GM12878 (cell line): ENCODE results near the gene UACA. TPM values are rescaled to one million over a fixed set of nuclear protein-coding genes. Genes with fewer than 3 reads are reported as not detected.

Experiments used
- ATAC-seq: fragments of 200-7000 bp; cut with Tn5 transposase; 3 replicates; pipeline ENCODE4 v1.9.1; 2020; ENCODE audit warnings: mild to moderate bottlenecking, moderate library complexity
- BruUV-seq: library from RNA; stranded (reverse); fragments of 400-500 nt; replicated peaks from 2 replicates; lab custom pipeline; 2021; lab: Mats Ljungman, UMichigan
- CTCF ChIA-PET: fragments of 300-600 bp; sonication (Branson Sonifier 250); formaldehyde crosslinking; extraction: SDS; loops from one replicate; lab custom pipeline; 2021; ENCODE audit warnings: inconsistent platforms; lab: Yijun Ruan, JAX
- POLR2A ChIA-PET: fragments of 350-600 bp; formaldehyde crosslinking; extraction: SDS; loops from one replicate; lab custom pipeline; 2021; ENCODE audit warnings: inconsistent platforms; lab: Charles Lee
- RAD21 ChIA-PET: fragments of 300-600 bp; sonication (Branson Sonifier 250); formaldehyde crosslinking; loops from one replicate; lab custom pipeline; 2023; ENCODE audit warnings: antibody characterized with exemption; ENCODE audit not compliant: unreplicated experiment; lab: Charles Lee
- SMC1A ChIA-PET: fragments of 300-600 bp; sonication (Branson Sonifier 250); formaldehyde crosslinking; loops from one replicate; lab custom pipeline; 2023; ENCODE audit not compliant: unreplicated experiment, uncharacterized antibody; lab: Charles Lee
- DNase-seq: peaks from one replicate; pipeline ENCODE4 v3.0.0-alpha.2; 2011; ENCODE audit warnings: low read depth, low spot score
- FAIRE-seq: peaks from 3 replicates; lab custom pipeline; 2011; peaks lifted over from hg19 to GRCh38; lab: Jason Lieb, UNC
- H2AFZ ChIP-seq: 2 replicates; pipeline ENCODE4 v1.6.0; 2011; ENCODE audit warnings: low read depth, low read length, control low read depth; ENCODE audit not compliant: control insufficient read depth
- H3K27ac ChIP-seq: 2 replicates; pipeline ENCODE4 v1.5.1; 2011; ENCODE audit warnings: control low read depth; ENCODE audit not compliant: control insufficient read depth, insufficient read depth
- H3K27me3 ChIP-seq, 2 experiments: replicated peaks in 1 of 2; 2 replicates each; pipeline versions ENCODE4 v1.6.0 to v1.6.1; 2011; ENCODE audit warnings: low read length in 1 of 2; ENCODE audit not compliant: control insufficient read depth in 2 of 2, insufficient read depth in 2 of 2
- H3K36me3 ChIP-seq, 2 experiments: 2 replicates each; pipeline ENCODE4 v1.5.1; 2011; ENCODE audit warnings: low read length in 1 of 2; ENCODE audit not compliant: control insufficient read depth in 2 of 2, insufficient read depth in 2 of 2
- H3K4me1 ChIP-seq: 2 replicates; pipeline ENCODE4 v1.6.1; 2011; ENCODE audit warnings: mild to moderate bottlenecking, low read length, moderate library complexity, mixed read lengths; ENCODE audit not compliant: control insufficient read depth, insufficient read depth
- H3K4me2 ChIP-seq: 2 replicates; pipeline ENCODE4 v1.6.0; 2011; ENCODE audit warnings: control low read depth; ENCODE audit not compliant: control insufficient read depth, insufficient read depth
- H3K4me3 ChIP-seq: fragments of 200-600 bp; sonication (generic); 2 replicates; pipeline ENCODE4 v1.5.1; 2016
- H3K79me2 ChIP-seq: 2 replicates; pipeline ENCODE4 v1.6.0; 2011; ENCODE audit warnings: low read length; ENCODE audit not compliant: control insufficient read depth, insufficient read depth
- H3K9ac ChIP-seq: 2 replicates; pipeline ENCODE4 v1.8.0; 2011; ENCODE audit warnings: low read length, control low read depth, mixed read lengths; ENCODE audit not compliant: control insufficient read depth, insufficient read depth
- H3K9me3 ChIP-seq: replicated peaks from 3 replicates; pipeline ENCODE4 v1.5.1; 2011; ENCODE audit warnings: mild to moderate bottlenecking, low read length; ENCODE audit not compliant: control insufficient read depth, insufficient read depth
- H4K20me1 ChIP-seq: 2 replicates; pipeline ENCODE4 v1.6.0; 2011; ENCODE audit not compliant: control insufficient read depth, insufficient read depth
- ASH2L ChIP-seq: fragments of 300-600, 200-600 bp; sonication (generic); IDR thresholded peaks from 2 replicates; pipeline ENCODE4 v1.6.1; 2017; ENCODE audit warnings: low read depth, mild to moderate bottlenecking, borderline replicate concordance
- BRCA1 ChIP-seq: IDR thresholded peaks from 2 replicates; pipeline ENCODE4 v1.6.1; 2011; ENCODE audit warnings: low read depth, low read length, improper control_type of control experiment
- CREM ChIP-seq: IDR thresholded peaks from 2 replicates; pipeline ENCODE4 v1.6.1; 2014; ENCODE audit warnings: antibody characterized with exemption, low read depth
- DPF2 ChIP-seq: fragments of 450-650 bp; IDR thresholded peaks from 2 replicates; pipeline ENCODE4 v1.6.1; 2017; ENCODE audit warnings: mild to moderate bottlenecking
- HDAC6 ChIP-seq: fragments of 200-600 bp; sonication (generic); IDR thresholded peaks from one replicate; pipeline ENCODE4 v1.8.0; 2017; ENCODE audit warnings: antibody characterized with exemption; ENCODE audit not compliant: unreplicated experiment
- MEF2B ChIP-seq: fragments of 450-650 bp; IDR thresholded peaks from 2 replicates; pipeline ENCODE4 v1.6.1; 2018; ENCODE audit warnings: mild to moderate bottlenecking, moderate library complexity; ENCODE audit not compliant: partially characterized antibody, poor library complexity, severe bottlenecking
- RBBP5 ChIP-seq: fragments of 200-600 bp; sonication (generic); conservative IDR thresholded peaks from 2 replicates; pipeline ENCODE4 v1.6.1; 2016
- TARDBP ChIP-seq: IDR thresholded peaks from 2 replicates; pipeline ENCODE4 v1.6.1; 2016; ENCODE audit warnings: borderline replicate concordance
- TCF12 ChIP-seq: IDR thresholded peaks from 2 replicates; pipeline ENCODE4 v1.6.1; 2011; ENCODE audit warnings: low read depth, mild to moderate bottlenecking, low read length
- WGBS: methylation state at CpG from one replicate; pipeline ENCODE4 v1.1.6; 2016; ENCODE audit warnings: low lambda C conversion rate; ENCODE audit not compliant: insufficient replicate concordance, insufficient coverage; ENCODE audit errors: missing lambda C conversion rate; 5-methylcytosine and 5-hydroxymethylcytosine counted together
- in situ Hi-C: fragments of 300-500 bp; cut with MboI; formaldehyde crosslinking; loops from 9 replicates; pipeline ENCODE4 v1.14.3; 2018; ENCODE audit warnings: mixed read lengths
- intact Hi-C: fragments of 100-400 bp; cut with micrococcal nuclease; formaldehyde crosslinking; loops from one replicate; pipeline ENCODE4 v1.14.2; 2022; ENCODE audit not compliant: unreplicated experiment
- polyA plus RNA-seq, 11 experiments: library from polyadenylated mRNA; depleted of rRNA in 4 of 11; unstranded in 6 of 11; stranded (reverse) in 5 of 11; fragments of >200 nt; fragmentation: Nextera tagmentation in 4 of 11; fragmentation: Illumina TruSeq in 1 of 11; extraction: Ambion mirVana in 4 of 11; extraction: Trizol in 1 of 11; gene quantifications; 1 replicate in 1 of 11; 2 replicates in 10 of 11; pipeline versions ENCODE4 v1.2.1 to v1.2.3, GENCODE V29; 2011 to 2016; ENCODE audit warnings: inconsistent platforms in 2 of 11, missing spikeins in 2 of 11, low read depth in 1 of 11
- total RNA-seq, 4 experiments: library from RNA; depleted of rRNA in 3 of 4; stranded (reverse); fragments of >200 nt in 3 of 4; fragmentation: Illumina TruSeq in 1 of 4; extraction: Trizol in 1 of 4; gene quantifications; 2 replicates each; pipeline versions ENCODE4 v1.2.1 to v1.2.3, GENCODE V29; 2013 to 2021
- TF ChIP-seq, protein P1 (sequence below): fragments of 450-650 bp; IDR thresholded peaks from 2 replicates; pipeline ENCODE4 v1.6.1; 2016; ENCODE audit warnings: mild to moderate bottlenecking

The UACA gene
- total and polyA plus RNA-seq, 10 of the 15 experiments (the other 5 are each of a cell fraction or from before 2014, with no cell fraction given): 0.30 to 4.0 (median 2.0) TPM

DNA sequence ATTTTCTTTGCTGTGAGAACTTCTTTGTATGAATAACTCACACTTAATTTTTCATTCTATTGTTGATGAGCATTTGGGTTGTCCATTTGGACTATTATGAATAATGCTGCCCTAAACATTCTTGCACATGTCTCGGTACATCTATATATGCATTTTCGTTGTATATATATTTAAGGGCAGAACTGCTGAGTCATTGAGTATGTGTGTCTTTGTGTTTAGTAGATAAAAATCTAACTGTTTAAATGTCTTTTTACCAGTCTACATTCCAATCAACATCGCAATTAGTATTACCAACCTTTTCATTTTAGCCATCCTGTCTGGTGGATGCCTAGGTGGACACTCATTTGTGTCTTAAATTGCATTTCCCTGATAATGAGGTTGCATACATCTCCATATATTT, 144.4 kb downstream of the UACA start:
- H3K9me3 ChIP-seq: no peaks in the 10 kb centered on the region; the same call in 2 of the 3 replicates
- H4K20me1 ChIP-seq: no peaks in the 10 kb centered on the region
- H3K4me1 ChIP-seq: no peaks in the 10 kb centered on the region
- no TSS peak for BruUV-seq
- WGBS: 80% methylated on average over 3 of the region's 3 CpGs
- ChIA-PET POLR2A (no interaction called here), CTCF (no interaction called here), RAD21 (no interaction called here), SMC1A (no interaction called here)
- DNase-seq (no peak), ATAC-seq (no peak), FAIRE-seq (no peak)
- TF ChIP-seq, protein P1, sequence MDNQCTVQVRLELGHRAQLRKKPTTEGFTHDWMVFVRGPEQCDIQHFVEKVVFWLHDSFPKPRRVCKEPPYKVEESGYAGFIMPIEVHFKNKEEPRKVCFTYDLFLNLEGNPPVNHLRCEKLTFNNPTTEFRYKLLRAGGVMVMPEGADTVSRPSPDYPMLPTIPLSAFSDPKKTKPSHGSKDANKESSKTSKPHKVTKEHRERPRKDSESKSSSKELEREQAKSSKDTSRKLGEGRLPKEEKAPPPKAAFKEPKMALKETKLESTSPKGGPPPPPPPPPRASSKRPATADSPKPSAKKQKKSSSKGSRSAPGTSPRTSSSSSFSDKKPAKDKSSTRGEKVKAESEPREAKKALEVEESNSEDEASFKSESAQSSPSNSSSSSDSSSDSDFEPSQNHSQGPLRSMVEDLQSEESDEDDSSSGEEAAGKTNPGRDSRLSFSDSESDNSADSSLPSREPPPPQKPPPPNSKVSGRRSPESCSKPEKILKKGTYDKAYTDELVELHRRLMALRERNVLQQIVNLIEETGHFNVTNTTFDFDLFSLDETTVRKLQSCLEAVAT: no peak
- TF ChIP-seq MEF2B (no peak), TCF12 (no peak), TARDBP (no peak), BRCA1 (no peak), DPF2 (no peak), ASH2L (no peak), CREM (no peak), HDAC6 (no peak), RBBP5 (no peak)
- in situ Hi-C loops: no loop called here
- no peak overlapping the region for H3K4me2 ChIP-seq
- H2AFZ ChIP-seq: no peak overlapping the region
- H3K4me3 ChIP-seq: no peak overlapping the region
- H3K36me3 ChIP-seq: no peaks in the 10 kb centered on the region
- peaks cover 0 to 3% of the 10 kb centered on the region in 2 experiments; a peak in 1 of 4 replicates for H3K27me3 ChIP-seq
- H3K79me2 ChIP-seq: no peaks in the 10 kb centered on the region
- intact Hi-C loops: no loop called here
- no peak overlapping the region for H3K27ac ChIP-seq
- H3K9ac ChIP-seq: no peak overlapping the region
